Panc1 (cell line): ENCODE measurements around the gene TBC1D22A.

Experiments used
- POLR2AphosphoS5 ChIP-seq: IDR thresholded peaks from 2 replicates; pipeline ENCODE4 v1.6.1; 2012; ENCODE audit warnings: mild to moderate bottlenecking, low read depth, low read length, moderate library complexity
- SIN3A ChIP-seq: IDR thresholded peaks from 2 replicates; pipeline ENCODE4 v1.6.1; 2012; ENCODE audit warnings: low read depth, mild to moderate bottlenecking, low read length, moderate library complexity, borderline replicate concordance; ENCODE audit not compliant: insufficient read depth
- TF ChIP-seq, protein P1 (sequence below): fragments of 450-650 bp; IDR thresholded peaks from 2 replicates; pipeline ENCODE4 v1.5.1; 2017; ENCODE audit warnings: mild to moderate bottlenecking

DNA sequence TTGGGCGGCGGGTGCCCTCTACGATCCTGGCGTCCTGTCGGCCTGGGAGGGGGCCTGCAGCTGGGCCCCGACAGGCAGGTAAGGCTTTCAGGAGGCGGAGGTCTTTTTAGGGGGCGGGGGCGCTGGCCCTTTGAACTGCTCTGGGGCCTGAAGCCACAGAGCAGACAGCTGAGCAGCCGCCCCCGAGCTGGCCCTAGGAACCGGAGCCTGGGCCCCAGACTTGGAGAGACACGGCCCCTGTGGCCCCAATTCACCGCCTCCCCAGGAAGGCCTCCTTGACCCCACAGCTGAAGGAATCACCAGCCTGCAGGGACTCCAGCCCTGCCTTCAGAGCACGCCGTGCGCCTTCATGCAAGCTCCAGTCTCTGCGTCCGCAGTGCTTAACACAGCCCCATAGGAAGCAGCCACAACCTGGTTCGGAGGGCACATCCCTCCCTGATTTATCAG is 23.8 kb upstream of the TBC1D22A start:
- TF ChIP-seq, protein P1, sequence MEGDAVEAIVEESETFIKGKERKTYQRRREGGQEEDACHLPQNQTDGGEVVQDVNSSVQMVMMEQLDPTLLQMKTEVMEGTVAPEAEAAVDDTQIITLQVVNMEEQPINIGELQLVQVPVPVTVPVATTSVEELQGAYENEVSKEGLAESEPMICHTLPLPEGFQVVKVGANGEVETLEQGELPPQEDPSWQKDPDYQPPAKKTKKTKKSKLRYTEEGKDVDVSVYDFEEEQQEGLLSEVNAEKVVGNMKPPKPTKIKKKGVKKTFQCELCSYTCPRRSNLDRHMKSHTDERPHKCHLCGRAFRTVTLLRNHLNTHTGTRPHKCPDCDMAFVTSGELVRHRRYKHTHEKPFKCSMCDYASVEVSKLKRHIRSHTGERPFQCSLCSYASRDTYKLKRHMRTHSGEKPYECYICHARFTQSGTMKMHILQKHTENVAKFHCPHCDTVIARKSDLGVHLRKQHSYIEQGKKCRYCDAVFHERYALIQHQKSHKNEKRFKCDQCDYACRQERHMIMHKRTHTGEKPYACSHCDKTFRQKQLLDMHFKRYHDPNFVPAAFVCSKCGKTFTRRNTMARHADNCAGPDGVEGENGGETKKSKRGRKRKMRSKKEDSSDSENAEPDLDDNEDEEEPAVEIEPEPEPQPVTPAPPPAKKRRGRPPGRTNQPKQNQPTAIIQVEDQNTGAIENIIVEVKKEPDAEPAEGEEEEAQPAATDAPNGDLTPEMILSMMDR: no peak
- TF ChIP-seq POLR2AphosphoS5: no peak
- no peak for TF ChIP-seq SIN3A
